Vagina (tissue), 2 donors: ENCODE data around the gene WNT5A.

Source experiments
- CTCF ChIP-seq, 3 experiments: fragments of 450-650 bp in 2 of 3; fragments of 200-600 bp in 1 of 3; sonication (generic) in 1 of 3; IDR thresholded peaks; one replicate each; pipeline ENCODE4 v1.5.1; 2017 to 2019; ENCODE audit warnings: antibody characterized with exemption in 3 of 3, mild to moderate bottlenecking in 2 of 3, moderate library complexity in 2 of 3
- POLR2A ChIP-seq, 2 donors: fragments of 450-650 bp; IDR thresholded peaks; one replicate each; pipeline ENCODE4 v1.6.1; 2017; ENCODE audit warnings: antibody characterized with exemption in 2 of 2, mild to moderate bottlenecking in 2 of 2, moderate library complexity in 2 of 2

- no peak for TF ChIP-seq CTCF (IDR thresholded peaks at IDR 0.05)
- TF ChIP-seq POLR2A (IDR thresholded peaks at IDR 0.05), result no peak
Measured at GRCh38 chr3:55521738-55522421, 34.8 kb upstream of the WNT5A start.
